Adrenal gland (tissue), 12 donors: ENCODE measurements around the gene VSTM2B. TPM values are rescaled to one million over a fixed set of nuclear protein-coding genes. Genes with fewer than 3 reads are reported as not detected.

Source experiments
- DNase-seq, 7 donors: peaks; one replicate each; pipeline ENCODE4 v3.0.0-alpha.2; 2019 to 2020
- H3K27ac ChIP-seq, 5 donors: fragments of 200-600 bp; sonication (generic) in 4 of 5; 1 replicate in 3 of 5; 2 replicates in 2 of 5; pipeline versions ENCODE4 v1.5.1 to v1.8.0; 2016 to 2020; ENCODE audit warnings: mild to moderate bottlenecking in 1 of 5
- H3K27me3 ChIP-seq: fragments of 200-600 bp; 2 replicates; pipeline ENCODE4 v1.8.0; 2021
- H3K36me3 ChIP-seq, 2 donors: fragments of 200-600 bp; replicated peaks in 1 of 2; 1 replicate in 1 of 2; 2 replicates in 1 of 2; pipeline versions ENCODE4 v1.5.1 to v1.8.0; 2018 to 2022
- H3K4me1 ChIP-seq, 2 donors: fragments of 200-600 bp; replicated peaks in 1 of 2; 1 replicate in 1 of 2; 2 replicates in 1 of 2; pipeline versions ENCODE4 v1.5.1 to v1.8.0; 2018 to 2021
- H3K4me3 ChIP-seq, 4 donors: fragments of 200-600 bp; sonication (generic) in 3 of 4; one replicate each; pipeline ENCODE4 v1.5.1; 2016 to 2018
- H3K9me3 ChIP-seq, 3 donors: fragments of 200-600 bp; sonication (generic) in 1 of 3; replicated peaks in 1 of 3; 1 replicate in 2 of 3; 2 replicates in 1 of 3; pipeline versions ENCODE4 v1.5.1 to v1.8.0; 2016 to 2021
- POLR2A ChIP-seq, 2 donors: fragments of 450-650 bp; IDR thresholded peaks; one replicate each; pipeline ENCODE4 v1.6.1; 2017; ENCODE audit warnings: antibody characterized with exemption in 2 of 2, mild to moderate bottlenecking in 2 of 2, moderate library complexity in 1 of 2
- WGBS, 4 donors: extraction: QIAGEN DNeasy Blood & Tissue Kit in 2 of 4; methylation state at CpG; one replicate each; pipeline versions ENCODE4 v1.1.5 to v1.1.7; 2013 to 2017; 5-methylcytosine and 5-hydroxymethylcytosine counted together
- intact Hi-C, 2 donors: fragments of 100-400 bp; cut with DNase I; formaldehyde crosslinking; loops; one replicate each; pipeline versions ENCODE4 v1.14.1 to v1.15.0; 2022 to 2023
- polyA plus RNA-seq, 3 donors: library from polyadenylated mRNA; stranded (reverse); fragments of 200-250 nt in 2 of 3; fragments of 350-450 nt in 1 of 3; fragmentation: Illumina TruSeq in 1 of 3; extraction: RNeasy Lipid Tissue Mini Kit (QIAGEN cat#74804) in 1 of 3; gene quantifications; one replicate each; pipeline ENCODE4 v1.2.3, GENCODE V29; 2013 to 2014
- total RNA-seq, 9 donors: library from RNA; depleted of rRNA in 4 of 9; stranded (reverse); fragments of >200 nt in 4 of 9; fragments of 120-200 nt in 1 of 9; fragmentation: NEBNext Ultra II Directional in 1 of 9; extraction: Animal tissue kit (Norgen Biotek cat#: 25700) in 1 of 9; gene quantifications; one replicate each; pipeline versions ENCODE4 v1.1.0 to v1.2.4, GENCODE V29; 2013 to 2023
- TF ChIP-seq, protein P1 (sequence below), 6 experiments: fragments of 450-650 bp in 4 of 6; fragments of 200-600 bp in 2 of 6; sonication (generic) in 1 of 6; IDR thresholded peaks; 1 replicate in 5 of 6; 2 replicates in 1 of 6; pipeline versions ENCODE4 v1.5.1 to v1.8.0; 2016 to 2021; ENCODE audit warnings: antibody characterized with exemption in 6 of 6, mild to moderate bottlenecking in 2 of 6, moderate library complexity in 1 of 6
- donor health status: healthy with polysubstance abuse.
- donor health status: Bipolar disorder and iron deficiency.
- donor health status: DM: yes; HTN: yes; CAD: no.
- donor health status: DM: no; HTN: no; CAD: no.
- donor health status: DM: no; HTN: no; CAD: no.
- donor health status: DM: yes; HTN: yes; CAD: no.

VSTM2B gene
- total and polyA plus RNA-seq, 12 donors, result 0.09 to 1.3 (median 0.64) TPM; not detected in 8

- DNase-seq, result no peak
- H3K27ac ChIP-seq, result no peak overlapping the region
- intact Hi-C loops, result no loop called here
- TF ChIP-seq, protein P1, sequence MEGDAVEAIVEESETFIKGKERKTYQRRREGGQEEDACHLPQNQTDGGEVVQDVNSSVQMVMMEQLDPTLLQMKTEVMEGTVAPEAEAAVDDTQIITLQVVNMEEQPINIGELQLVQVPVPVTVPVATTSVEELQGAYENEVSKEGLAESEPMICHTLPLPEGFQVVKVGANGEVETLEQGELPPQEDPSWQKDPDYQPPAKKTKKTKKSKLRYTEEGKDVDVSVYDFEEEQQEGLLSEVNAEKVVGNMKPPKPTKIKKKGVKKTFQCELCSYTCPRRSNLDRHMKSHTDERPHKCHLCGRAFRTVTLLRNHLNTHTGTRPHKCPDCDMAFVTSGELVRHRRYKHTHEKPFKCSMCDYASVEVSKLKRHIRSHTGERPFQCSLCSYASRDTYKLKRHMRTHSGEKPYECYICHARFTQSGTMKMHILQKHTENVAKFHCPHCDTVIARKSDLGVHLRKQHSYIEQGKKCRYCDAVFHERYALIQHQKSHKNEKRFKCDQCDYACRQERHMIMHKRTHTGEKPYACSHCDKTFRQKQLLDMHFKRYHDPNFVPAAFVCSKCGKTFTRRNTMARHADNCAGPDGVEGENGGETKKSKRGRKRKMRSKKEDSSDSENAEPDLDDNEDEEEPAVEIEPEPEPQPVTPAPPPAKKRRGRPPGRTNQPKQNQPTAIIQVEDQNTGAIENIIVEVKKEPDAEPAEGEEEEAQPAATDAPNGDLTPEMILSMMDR (IDR thresholded peaks at IDR 0.05), result no peak
- TF ChIP-seq POLR2A (IDR thresholded peaks at IDR 0.05), result no peak
- peaks cover 78% of the 10 kb centered on the region for H3K27me3 ChIP-seq
- H3K9me3 ChIP-seq, result no peaks in the 10 kb centered on the region
- peaks cover 0 to 7% of the 10 kb centered on the region in 2 donors for H3K4me1 ChIP-seq
- H3K36me3 ChIP-seq, result no peaks in the 10 kb centered on the region
- 11 to 15% (median 13%) methylated on average over 16 to 31 of the region's 31 CpGs for WGBS, 4 donors
- no peak overlapping the region for H3K4me3 ChIP-seq
Observed at GRCh38 chr19:29527500-29528328, 1.9 kb downstream of the VSTM2B start.

GRCh38 chr19:29528350-29528945 is 2.7 kb downstream of the VSTM2B start:
- TF ChIP-seq, protein P1 (IDR thresholded peaks at IDR 0.05), result peak; percentile 14 to 63 (median 40)
- TF ChIP-seq POLR2A (IDR thresholded peaks at IDR 0.05), result no peak
- peak in 6 of 7 donors; percentile 20 to 51 (median 32) for DNase-seq
- Histone ChIP-seq H3K4me3 (no peak overlapping the region), H3K36me3 (no peaks in the 10 kb centered on the region), H3K27ac (no peak overlapping the region), H3K27me3 (peaks cover 76% of the 10 kb centered on the region), H3K4me1 (peaks cover 0 to 7% of the 10 kb centered on the region in 2 donors), H3K9me3 (no peaks in the 10 kb centered on the region)
- 0 to 1% (median 1%) methylated on average over 27 to 57 of the region's 57 CpGs for WGBS, 4 donors
- intact Hi-C loops, result no loop called here

GRCh38 chr19:29528946-29529645 is 3.3 kb downstream of the VSTM2B start:
- Histone ChIP-seq H3K4me3 (no peak overlapping the region), H3K4me1 (peaks cover 0 to 7% of the 10 kb centered on the region in 2 donors), H3K27me3 (peaks cover 76% of the 10 kb centered on the region), H3K27ac (no peak overlapping the region), H3K9me3 (no peaks in the 10 kb centered on the region), H3K36me3 (no peaks in the 10 kb centered on the region)
- no peak for DNase-seq
- intact Hi-C loops, result no loop called here
- no peak for TF ChIP-seq POLR2A (IDR thresholded peaks at IDR 0.05)
- TF ChIP-seq, protein P1 (IDR thresholded peaks at IDR 0.05), result no peak
- 1 to 10% (median 4%) methylated on average over 30 to 39 of the region's 39 CpGs for WGBS, 4 donors
